ACC112 (cell line): ENCODE measurements around the gene CTTNBP2.
"Not testable (repeated sequence)": the region's sequence is repeated elsewhere in the genome, so short reads cannot be mapped to it uniquely, and the experiment has no call there.

Experiments
- H2AFZ ChIP-seq: fragments of 200-600 bp; sonication (generic); one replicate; pipeline ENCODE4 v1.6.0; 2017; ENCODE audit warnings: antibody characterized with exemption, low read length; ENCODE audit not compliant: unreplicated experiment
- H3K27ac ChIP-seq: fragments of 200-600 bp; sonication (generic); 2 replicates; pipeline ENCODE4 v1.5.1; 2014; ENCODE audit warnings: low read depth, mild to moderate bottlenecking, antibody characterized with exemption, low read length, moderate library complexity
- H3K27me3 ChIP-seq: fragments of 200-600 bp; sonication (generic); 2 replicates; pipeline ENCODE4 v1.6.1; 2014; ENCODE audit warnings: mild to moderate bottlenecking, antibody characterized with exemption, low read length, moderate library complexity, mixed read lengths; ENCODE audit not compliant: insufficient read depth
- H3K36me3 ChIP-seq: fragments of 200-600 bp; sonication (generic); 2 replicates; pipeline ENCODE4 v1.6.1; 2016; ENCODE audit warnings: mild to moderate bottlenecking, antibody characterized with exemption, low read length, moderate library complexity, mixed read lengths; ENCODE audit not compliant: insufficient read depth
- H3K4me1 ChIP-seq: fragments of 200-600 bp; sonication (generic); one replicate; pipeline ENCODE4 v1.6.1; 2016; ENCODE audit warnings: low read length, mixed read lengths; ENCODE audit not compliant: insufficient read depth, unreplicated experiment, control insufficient read depth
- H3K4me3 ChIP-seq: fragments of 200-600 bp; sonication (generic); 2 replicates; pipeline ENCODE4 v1.5.1; 2014; ENCODE audit warnings: mild to moderate bottlenecking, low read depth, low read length
- H3K79me2 ChIP-seq: fragments of 200-600 bp; sonication (generic); one replicate; pipeline ENCODE4 v1.6.0; 2016; ENCODE audit warnings: low read length; ENCODE audit not compliant: control insufficient read depth, unreplicated experiment, insufficient read depth

The CTTNBP2 gene

GRCh38 chr7:117717357-117717756 is 155.9 kb downstream of the CTTNBP2 start:
- no peaks in the 10 kb centered on the region for H3K79me2 ChIP-seq
- no peak overlapping the region for H3K27ac ChIP-seq
- no peak overlapping the region for H3K4me3 ChIP-seq
- no peaks in the 10 kb centered on the region for H3K36me3 ChIP-seq
- H3K4me1 ChIP-seq: no peaks in the 10 kb centered on the region
- H3K27me3 ChIP-seq: peaks cover 19% of the 10 kb centered on the region
- H2AFZ ChIP-seq: no peak overlapping the region

- no peak overlapping the region for H2AFZ ChIP-seq
- no peaks in the 10 kb centered on the region for H3K36me3 ChIP-seq
- H3K4me3 ChIP-seq: no peak overlapping the region
- no peaks in the 10 kb centered on the region for H3K79me2 ChIP-seq
- no peaks in the 10 kb centered on the region for H3K4me1 ChIP-seq
- H3K27me3 ChIP-seq: peaks cover 19% of the 10 kb centered on the region
- H3K27ac ChIP-seq: no peak overlapping the region
These were observed 156.4 kb downstream of the CTTNBP2 start for GRCh38 chr7:117716707-117717299.

GRCh38 chr7:117715784-117716445 is 157.3 kb downstream of the CTTNBP2 start:
- H3K4me3 ChIP-seq: no peak overlapping the region
- H3K36me3 ChIP-seq: no peaks in the 10 kb centered on the region
- H3K27ac ChIP-seq: no peak overlapping the region

GRCh38 chr7:117711556-117711955 is 161.7 kb downstream of the CTTNBP2 start:
- Histone ChIP-seq H3K27me3 (peaks cover 4% of the 10 kb centered on the region), H3K36me3 (no peaks in the 10 kb centered on the region), H3K4me1 (no peaks in the 10 kb centered on the region), H2AFZ (no peak overlapping the region), H3K79me2 (no peaks in the 10 kb centered on the region), H3K4me3 (no peak overlapping the region), H3K27ac (no peak overlapping the region)

More at GRCh38 chr7:117715784-117716445, 157.3 kb downstream of the CTTNBP2 start:
- Histone ChIP-seq H3K79me2 (no peaks in the 10 kb centered on the region), H3K27me3 (peaks cover 19% of the 10 kb centered on the region), H2AFZ (no peak overlapping the region), H3K4me1 (no peaks in the 10 kb centered on the region)

- not testable (repeated sequence) for H3K27me3 ChIP-seq, H2AFZ ChIP-seq, H3K79me2 ChIP-seq, H3K4me3 ChIP-seq, H3K4me1 ChIP-seq, H3K27ac ChIP-seq, H3K36me3 ChIP-seq
These were observed 165.1 kb downstream of the CTTNBP2 start for GRCh38 chr7:117708173-117708572.

GRCh38 chr7:117707080-117707479 is 166.2 kb downstream of the CTTNBP2 start:
- H3K4me1 ChIP-seq: no peaks in the 10 kb centered on the region
- H3K27ac ChIP-seq: no peak overlapping the region
- no peaks in the 10 kb centered on the region for H3K79me2 ChIP-seq
- no peak overlapping the region for H2AFZ ChIP-seq
- H3K36me3 ChIP-seq: no peaks in the 10 kb centered on the region
- H3K27me3 ChIP-seq: no peaks in the 10 kb centered on the region; the same call in 1 of the 2 replicates
- no peak overlapping the region for H3K4me3 ChIP-seq

- H2AFZ ChIP-seq: no peak overlapping the region
- no peaks in the 10 kb centered on the region for H3K79me2 ChIP-seq
- H3K27me3 ChIP-seq: no peaks in the 10 kb centered on the region; the same call in 1 of the 2 replicates
- no peaks in the 10 kb centered on the region for H3K36me3 ChIP-seq
- no peak overlapping the region for H3K4me3 ChIP-seq
- no peaks in the 10 kb centered on the region for H3K4me1 ChIP-seq
- H3K27ac ChIP-seq: no peak overlapping the region
These were observed 167.0 kb downstream of the CTTNBP2 start for GRCh38 chr7:117706210-117706609.

- Histone ChIP-seq H3K27me3 (no peaks in the 10 kb centered on the region; the same call in 1 of the 2 replicates), H3K27ac (no peak overlapping the region), H3K4me1 (no peaks in the 10 kb centered on the region), H2AFZ (no peak overlapping the region), H3K79me2 (no peaks in the 10 kb centered on the region), H3K4me3 (no peak overlapping the region), H3K36me3 (no peaks in the 10 kb centered on the region)
These were observed 167.6 kb downstream of the CTTNBP2 start for GRCh38 chr7:117705630-117706029.

- no peaks in the 10 kb centered on the region for H3K79me2 ChIP-seq
- H3K27me3 ChIP-seq: no peaks in the 10 kb centered on the region; the same call in 1 of the 2 replicates
- H3K4me1 ChIP-seq: no peaks in the 10 kb centered on the region
- no peak overlapping the region for H3K4me3 ChIP-seq
- H3K27ac ChIP-seq: no peak overlapping the region
- H3K36me3 ChIP-seq: no peaks in the 10 kb centered on the region
- H2AFZ ChIP-seq: no peak overlapping the region
These were observed 169.2 kb downstream of the CTTNBP2 start for GRCh38 chr7:117704063-117704462.

GRCh38 chr7:117698018-117698417 is 175.2 kb downstream of the CTTNBP2 start:
- no peak overlapping the region for H3K27ac ChIP-seq
- no peaks in the 10 kb centered on the region for H3K4me1 ChIP-seq
- H2AFZ ChIP-seq: no peak overlapping the region
- H3K79me2 ChIP-seq: no peaks in the 10 kb centered on the region
- no peaks in the 10 kb centered on the region for H3K36me3 ChIP-seq
- H3K27me3 ChIP-seq: no peaks in the 10 kb centered on the region; the same call in 1 of the 2 replicates
- H3K4me3 ChIP-seq: no peak overlapping the region

GRCh38 chr7:117692338-117692737 is 180.9 kb downstream of the CTTNBP2 start:
- H3K27ac ChIP-seq: no peak overlapping the region
- H2AFZ ChIP-seq: no peak overlapping the region
- H3K4me3 ChIP-seq: no peak overlapping the region
- H3K27me3 ChIP-seq: no peaks in the 10 kb centered on the region
- H3K4me1 ChIP-seq: no peaks in the 10 kb centered on the region
- no peaks in the 10 kb centered on the region for H3K79me2 ChIP-seq
- H3K36me3 ChIP-seq: no peaks in the 10 kb centered on the region
